Smooth muscle cell (in vitro differentiated cells): ENCODE measurements around the gene ERFE. TPM values are rescaled to one million over a fixed set of nuclear protein-coding genes. Genes with fewer than 3 reads are reported as not detected.

Experiments used
- DNase-seq: peaks from one replicate; lab custom pipeline; 2025; ENCODE audit not compliant: unreplicated experiment; lab: John Stamatoyannopoulos, UW
- H2AFZ ChIP-seq: fragments of 200-600 bp; sonication (generic); 2 replicates; pipeline ENCODE4 v1.6.0; 2016; ENCODE audit warnings: antibody characterized with exemption, low read depth, mild to moderate bottlenecking
- H3F3A ChIP-seq: fragments of 200-600 bp; sonication (generic); 2 replicates; pipeline ENCODE4 v1.6.0; 2017; ENCODE audit warnings: antibody characterized with exemption, low read depth
- H3K27ac ChIP-seq: fragments of 200-600 bp; sonication (generic); 2 replicates; pipeline ENCODE4 v1.5.1; 2016; ENCODE audit warnings: low read depth, mild to moderate bottlenecking
- H3K27me3 ChIP-seq: fragments of 200-600 bp; sonication (generic); 2 replicates; pipeline ENCODE4 v1.6.1; 2016; ENCODE audit warnings: low read depth, mild to moderate bottlenecking
- H3K36me3 ChIP-seq: fragments of 200-600 bp; sonication (generic); 2 replicates; pipeline ENCODE4 v1.5.1; 2016; ENCODE audit warnings: low read depth
- H3K4me1 ChIP-seq: fragments of 200-600 bp; sonication (generic); 2 replicates; pipeline ENCODE4 v1.5.1; 2016; ENCODE audit warnings: low read depth
- H3K4me2 ChIP-seq: fragments of 200-600 bp; sonication (generic); 2 replicates; pipeline ENCODE4 v1.6.0; 2016; ENCODE audit warnings: mild to moderate bottlenecking
- H3K4me3 ChIP-seq: fragments of 200-600 bp; sonication (generic); 2 replicates; pipeline ENCODE4 v1.5.1; 2016; ENCODE audit warnings: mild to moderate bottlenecking
- H3K79me2 ChIP-seq: fragments of 200-600 bp; sonication (generic); 2 replicates; pipeline ENCODE4 v1.6.0; 2016; ENCODE audit warnings: low read depth, mild to moderate bottlenecking
- H3K9ac ChIP-seq: fragments of 200-600 bp; sonication (generic); 2 replicates; pipeline ENCODE4 v1.6.0; 2016; ENCODE audit warnings: low read depth
- H3K9me3 ChIP-seq: fragments of 200-600 bp; sonication (generic); replicated peaks from 2 replicates; pipeline ENCODE4 v1.5.1; 2016; ENCODE audit warnings: low read depth
- H4K20me1 ChIP-seq: fragments of 200-600 bp; sonication (generic); 2 replicates; pipeline ENCODE4 v1.6.0; 2016; ENCODE audit warnings: low read depth
- WGBS: methylation state at CpG from one replicate; pipeline ENCODE4 v1.1.7; 2016; ENCODE audit warnings: low lambda C conversion rate; 5-methylcytosine and 5-hydroxymethylcytosine counted together
- polyA plus RNA-seq: library from polyadenylated mRNA; unstranded; fragments of >200 nt; fragmentation: Nextera tagmentation; extraction: Ambion mirVana; gene quantifications from 2 replicates; pipeline ENCODE4 v1.2.1, GENCODE V29; 2016
- total RNA-seq: library from RNA; depleted of rRNA; stranded (reverse); fragments of >200 nt; gene quantifications from 2 replicates; pipeline ENCODE4 v1.2.3, GENCODE V29; 2014
- TF ChIP-seq, protein P1 (sequence below): fragments of 200-600 bp; sonication (generic); IDR thresholded peaks from 2 replicates; pipeline ENCODE4 v1.5.1; 2017; ENCODE audit warnings: borderline replicate concordance, mild to moderate bottlenecking, antibody characterized with exemption; ENCODE audit not compliant: insufficient read depth, poor library complexity, severe bottlenecking

Gene ERFE
- total and polyA plus RNA-seq, 2 experiments from 2014 or later: 2.4 TPM; not detected in 1

DNA sequence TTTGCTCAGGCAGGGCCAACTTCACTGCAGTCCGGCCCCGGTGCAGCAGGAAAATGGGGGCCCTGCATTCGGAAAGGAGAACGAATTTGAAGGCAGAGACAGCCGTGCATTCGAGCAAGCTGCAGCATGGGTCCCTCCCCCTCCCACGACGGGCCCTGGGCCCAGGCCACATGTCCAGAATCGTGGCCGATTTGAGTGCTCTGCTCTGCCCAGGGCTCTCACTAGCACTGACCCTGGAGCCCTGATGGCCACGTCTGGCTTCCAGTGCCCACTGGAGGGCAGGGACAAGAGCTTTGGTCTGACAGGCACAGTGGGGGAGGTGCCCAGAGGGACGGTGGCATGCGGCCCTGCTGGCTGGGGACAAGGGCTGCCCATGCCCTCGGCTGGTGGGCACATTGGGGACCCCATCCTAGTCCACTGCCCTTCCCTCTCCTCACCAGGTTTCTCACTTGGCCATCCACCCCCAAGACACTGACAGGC is 34.7 kb upstream of the ERFE start:
- Histone ChIP-seq H3K4me2 (no peak overlapping the region), H3F3A (no peaks in the 10 kb centered on the region), H3K4me3 (no peak overlapping the region), H4K20me1 (no peaks in the 10 kb centered on the region), H3K36me3 (no peaks in the 10 kb centered on the region), H3K9me3 (no peaks in the 10 kb centered on the region), H3K79me2 (no peaks in the 10 kb centered on the region), H3K27me3 (peaks cover 11% of the 10 kb centered on the region), H3K27ac (no peak overlapping the region), H3K4me1 (no peaks in the 10 kb centered on the region), H3K9ac (no peak overlapping the region), H2AFZ (no peak overlapping the region)
- TF ChIP-seq, protein P1, sequence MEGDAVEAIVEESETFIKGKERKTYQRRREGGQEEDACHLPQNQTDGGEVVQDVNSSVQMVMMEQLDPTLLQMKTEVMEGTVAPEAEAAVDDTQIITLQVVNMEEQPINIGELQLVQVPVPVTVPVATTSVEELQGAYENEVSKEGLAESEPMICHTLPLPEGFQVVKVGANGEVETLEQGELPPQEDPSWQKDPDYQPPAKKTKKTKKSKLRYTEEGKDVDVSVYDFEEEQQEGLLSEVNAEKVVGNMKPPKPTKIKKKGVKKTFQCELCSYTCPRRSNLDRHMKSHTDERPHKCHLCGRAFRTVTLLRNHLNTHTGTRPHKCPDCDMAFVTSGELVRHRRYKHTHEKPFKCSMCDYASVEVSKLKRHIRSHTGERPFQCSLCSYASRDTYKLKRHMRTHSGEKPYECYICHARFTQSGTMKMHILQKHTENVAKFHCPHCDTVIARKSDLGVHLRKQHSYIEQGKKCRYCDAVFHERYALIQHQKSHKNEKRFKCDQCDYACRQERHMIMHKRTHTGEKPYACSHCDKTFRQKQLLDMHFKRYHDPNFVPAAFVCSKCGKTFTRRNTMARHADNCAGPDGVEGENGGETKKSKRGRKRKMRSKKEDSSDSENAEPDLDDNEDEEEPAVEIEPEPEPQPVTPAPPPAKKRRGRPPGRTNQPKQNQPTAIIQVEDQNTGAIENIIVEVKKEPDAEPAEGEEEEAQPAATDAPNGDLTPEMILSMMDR: no peak
- no peak for DNase-seq
- WGBS: 82% methylated on average over 14 of the region's 14 CpGs

- H3K9me3 ChIP-seq: no peaks in the 10 kb centered on the region
- no peaks in the 10 kb centered on the region for H3K36me3 ChIP-seq
- 95% methylated on average over 19 of the region's 19 CpGs for WGBS
- no peaks in the 10 kb centered on the region for H3K79me2 ChIP-seq
- H3K4me3 ChIP-seq: no peak overlapping the region
- H3K4me2 ChIP-seq: no peak overlapping the region
- no peaks in the 10 kb centered on the region for H3F3A ChIP-seq
- peaks cover 10% of the 10 kb centered on the region for H3K27me3 ChIP-seq
- no peak overlapping the region for H3K27ac ChIP-seq
- no peaks in the 10 kb centered on the region for H3K4me1 ChIP-seq
- H3K9ac ChIP-seq: no peak overlapping the region
- no peak overlapping the region for H2AFZ ChIP-seq
- H4K20me1 ChIP-seq: no peaks in the 10 kb centered on the region
- DNase-seq: no peak
- TF ChIP-seq, protein P1: no peak
These were observed 34.2 kb upstream of the ERFE start for GRCh38 chr2:238124488-238125126.

DNA sequence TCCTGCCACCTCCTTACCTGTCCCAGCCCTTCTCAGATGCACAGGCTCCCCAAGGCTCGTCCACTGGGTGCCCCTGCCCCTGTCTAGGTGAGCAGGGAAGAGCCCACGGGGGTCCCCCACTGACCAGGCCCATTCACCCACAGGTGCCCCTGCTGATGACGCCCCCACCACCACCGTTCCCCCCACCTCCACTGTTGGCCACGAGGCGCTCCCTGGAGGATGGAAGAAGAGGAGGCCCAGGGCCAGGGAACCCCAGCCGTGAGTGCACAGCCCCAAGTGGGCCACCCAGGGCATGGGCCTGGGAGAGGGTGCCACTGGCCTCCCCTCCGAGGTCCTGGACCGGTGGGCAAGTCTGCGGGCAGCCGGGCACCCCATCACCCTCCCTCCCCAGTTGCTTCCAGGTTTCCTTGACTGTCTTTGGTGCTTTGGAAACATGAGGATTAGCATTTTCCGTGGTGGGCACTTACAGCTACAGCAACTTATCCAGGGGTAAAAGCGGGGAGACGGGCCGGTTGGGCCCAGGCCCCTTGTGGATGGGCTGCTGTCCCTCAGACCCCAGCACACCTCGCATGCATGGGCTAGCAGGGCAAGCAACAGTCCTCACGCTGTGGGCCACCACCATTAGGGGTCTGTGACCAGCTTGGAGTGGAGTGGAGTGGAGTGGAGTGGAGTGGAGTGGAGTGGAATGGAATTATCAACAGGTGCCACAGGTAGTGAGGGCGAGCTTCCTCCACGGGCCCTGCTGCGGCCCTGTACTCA is 33.5 kb upstream of the ERFE start:
- H4K20me1 ChIP-seq: no peaks in the 10 kb centered on the region
- no peak overlapping the region for H3K9ac ChIP-seq
- peaks cover 3% of the 10 kb centered on the region for H3K27me3 ChIP-seq
- no peak overlapping the region for H3K4me3 ChIP-seq
- H3K79me2 ChIP-seq: no peaks in the 10 kb centered on the region
- WGBS: 93% methylated on average over 19 of the region's 20 CpGs
- no peaks in the 10 kb centered on the region for H3K36me3 ChIP-seq
- H2AFZ ChIP-seq: no peak overlapping the region
- TF ChIP-seq, protein P1: no peak
- no peaks in the 10 kb centered on the region for H3F3A ChIP-seq
- no peak overlapping the region for H3K27ac ChIP-seq
- no peak overlapping the region for H3K4me2 ChIP-seq
- H3K4me1 ChIP-seq: no peaks in the 10 kb centered on the region
- no peak for DNase-seq
- H3K9me3 ChIP-seq: no peaks in the 10 kb centered on the region
